GM23248 (cell line): ENCODE measurements around the gene NAT14. TPM values are rescaled to one million over a fixed set of nuclear protein-coding genes. Genes with fewer than 3 reads are reported as not detected.

Experiments
- DNase-seq: peaks from one replicate; pipeline ENCODE4 v3.0.0-alpha.2; 2015
- H2AFZ ChIP-seq: fragments of 200-600 bp; sonication (generic); 2 replicates; pipeline ENCODE4 v1.6.1; 2016; ENCODE audit warnings: antibody characterized with exemption
- H3F3A ChIP-seq: fragments of 200-600 bp; sonication (generic); 2 replicates; pipeline ENCODE4 v1.6.1; 2016; ENCODE audit warnings: mild to moderate bottlenecking, antibody characterized with exemption, mixed run types; ENCODE audit not compliant: insufficient read depth
- H3K27ac ChIP-seq: fragments of 200-600 bp; sonication (generic); 2 replicates; pipeline ENCODE4 v1.5.1; 2016; ENCODE audit warnings: mild to moderate bottlenecking
- H3K27me3 ChIP-seq: fragments of 200-600 bp; sonication (generic); replicated peaks from 2 replicates; pipeline ENCODE4 v1.6.1; 2016; ENCODE audit warnings: mild to moderate bottlenecking; ENCODE audit not compliant: insufficient read depth
- H3K36me3 ChIP-seq: fragments of 200-600 bp; sonication (generic); 2 replicates; pipeline ENCODE4 v1.6.1; 2016; ENCODE audit warnings: low read depth, mild to moderate bottlenecking
- H3K4me1 ChIP-seq: fragments of 200-600 bp; sonication (generic); 2 replicates; pipeline ENCODE4 v1.6.1; 2016; ENCODE audit warnings: mild to moderate bottlenecking; ENCODE audit not compliant: insufficient read depth
- H3K4me2 ChIP-seq: fragments of 200-600 bp; sonication (generic); one replicate; pipeline ENCODE4 v1.6.1; 2016; ENCODE audit warnings: mild to moderate bottlenecking; ENCODE audit not compliant: unreplicated experiment
- H3K4me3 ChIP-seq: fragments of 200-600 bp; sonication (generic); 2 replicates; pipeline ENCODE4 v1.5.1; 2016; ENCODE audit warnings: mild to moderate bottlenecking
- H3K79me2 ChIP-seq: fragments of 200-600 bp; sonication (generic); 2 replicates; pipeline ENCODE4 v1.6.1; 2016; ENCODE audit warnings: mild to moderate bottlenecking; ENCODE audit not compliant: insufficient read depth
- H3K9ac ChIP-seq: fragments of 200-600 bp; sonication (generic); 2 replicates; pipeline ENCODE4 v1.6.1; 2016; ENCODE audit warnings: mild to moderate bottlenecking
- H3K9me2 ChIP-seq: fragments of 200-600 bp; sonication (generic); 2 replicates; pipeline ENCODE4 v1.6.1; 2016; ENCODE audit warnings: mixed run types, mild to moderate bottlenecking, moderate library complexity; ENCODE audit not compliant: insufficient read depth
- H3K9me3 ChIP-seq: fragments of 200-600 bp; sonication (generic); one replicate; pipeline ENCODE4 v1.6.1; 2017; ENCODE audit warnings: low read depth
- H4K20me1 ChIP-seq: fragments of 200-600 bp; sonication (generic); 2 replicates; pipeline ENCODE4 v1.6.0; 2016; ENCODE audit not compliant: insufficient read depth
- EZH2 ChIP-seq: fragments of 200-600 bp; sonication (generic); IDR thresholded peaks from 2 replicates; pipeline ENCODE4 v1.6.1; 2018; ENCODE audit warnings: antibody characterized with exemption, mild to moderate bottlenecking; ENCODE audit not compliant: insufficient read depth, poor library complexity, severe bottlenecking
- EZH2phosphoT487 ChIP-seq: fragments of 200-600 bp; sonication (generic); IDR thresholded peaks from 2 replicates; pipeline ENCODE4 v1.6.1; 2018; ENCODE audit warnings: antibody characterized with exemption, moderate library complexity, mild to moderate bottlenecking, low read depth; ENCODE audit not compliant: insufficient read depth
- whole genome bisulfite sequencing, 2 experiments: methylation state at CpG; one replicate each; pipeline ENCODE4 v1.1.6; 2015 to 2017; ENCODE audit warnings: low lambda C conversion rate in 2 of 2, low coverage in 1 of 2; ENCODE audit errors: missing lambda C conversion rate in 2 of 2; 5-methylcytosine and 5-hydroxymethylcytosine counted together
- in situ Hi-C: fragments of 300-500 bp; cut with MboI; formaldehyde crosslinking; loops from 2 replicates; pipeline ENCODE4 v1.15.0; 2020
- polyA plus RNA-seq: library from polyadenylated mRNA; unstranded; fragments of >200 nt; fragmentation: Nextera tagmentation; extraction: Ambion mirVana; gene quantifications from 2 replicates; pipeline ENCODE4 v1.2.1, GENCODE V29; 2016
- total RNA-seq: library from RNA; depleted of rRNA; stranded (reverse); fragments of >200 nt; shearing (Covaris generic); gene quantifications from 2 replicates; pipeline ENCODE4 v1.2.3, GENCODE V29; 2014

NAT14 gene
- total and polyA plus RNA-seq, 2 experiments from 2014 or later: 12.0 to 13.4 TPM

DNA sequence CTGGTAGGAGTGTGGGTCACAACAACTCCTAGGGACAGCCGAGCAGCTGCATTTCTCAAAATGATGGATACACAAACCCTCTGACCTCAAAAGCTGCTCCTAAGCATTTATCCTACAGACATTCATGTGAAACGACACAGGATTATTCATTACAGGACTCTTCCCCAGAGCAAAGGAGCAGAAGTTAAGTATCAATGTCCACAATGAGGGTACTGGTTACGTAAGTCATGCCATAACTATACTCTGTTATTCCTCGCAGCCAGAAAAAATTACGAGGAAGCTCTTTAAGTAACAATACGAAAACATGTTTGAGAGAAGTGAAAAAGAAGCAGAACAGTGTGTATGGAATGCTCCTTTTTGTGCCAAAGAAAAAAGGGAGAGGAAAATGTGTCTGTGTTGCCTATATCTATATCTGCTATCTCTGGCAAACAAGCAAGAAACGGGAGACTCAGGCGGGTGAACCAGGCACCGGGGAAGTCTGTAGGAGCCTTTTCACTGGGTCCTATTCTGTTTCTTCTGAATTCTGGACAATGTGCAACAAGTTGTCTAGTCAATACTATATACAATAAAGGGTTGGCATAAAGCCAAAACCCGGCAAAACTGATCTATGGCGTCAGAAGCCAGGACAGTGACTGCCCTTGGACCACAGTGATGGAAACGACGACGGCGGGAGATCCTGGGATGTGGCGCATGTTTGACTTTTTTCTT lies 24.9 kb upstream of the NAT14 start:
- TF ChIP-seq EZH2phosphoT487: no peak
- TF ChIP-seq EZH2: no peak
- H3F3A ChIP-seq: peaks cover 11% of the 10 kb centered on the region; the same call in 1 of the 2 replicates
- H3K27ac ChIP-seq: peak overlapping the region; percentile 51
- DNase-seq: peak; percentile 50
- peak overlapping the region; percentile 72 for H2AFZ ChIP-seq
- H3K9me3 ChIP-seq: no peaks in the 10 kb centered on the region
- in situ Hi-C loops: no loop called here
- H4K20me1 ChIP-seq: no peaks in the 10 kb centered on the region
- peak overlapping the region; percentile 92 for H3K4me2 ChIP-seq
- H3K9ac ChIP-seq: peak overlapping the region; percentile 96
- peaks cover 8% of the 10 kb centered on the region; the same call in 1 of the 2 replicates for H3K4me1 ChIP-seq
- H3K27me3 ChIP-seq: no peaks in the 10 kb centered on the region
- no peaks in the 10 kb centered on the region for H3K36me3 ChIP-seq
- WGBS, 2 experiments: 35 to 36% methylated on average over 16 of the region's 16 CpGs
- H3K79me2 ChIP-seq: no peaks in the 10 kb centered on the region
- no peaks in the 10 kb centered on the region for H3K9me2 ChIP-seq
- H3K4me3 ChIP-seq: peak overlapping the region; percentile 89

DNA sequence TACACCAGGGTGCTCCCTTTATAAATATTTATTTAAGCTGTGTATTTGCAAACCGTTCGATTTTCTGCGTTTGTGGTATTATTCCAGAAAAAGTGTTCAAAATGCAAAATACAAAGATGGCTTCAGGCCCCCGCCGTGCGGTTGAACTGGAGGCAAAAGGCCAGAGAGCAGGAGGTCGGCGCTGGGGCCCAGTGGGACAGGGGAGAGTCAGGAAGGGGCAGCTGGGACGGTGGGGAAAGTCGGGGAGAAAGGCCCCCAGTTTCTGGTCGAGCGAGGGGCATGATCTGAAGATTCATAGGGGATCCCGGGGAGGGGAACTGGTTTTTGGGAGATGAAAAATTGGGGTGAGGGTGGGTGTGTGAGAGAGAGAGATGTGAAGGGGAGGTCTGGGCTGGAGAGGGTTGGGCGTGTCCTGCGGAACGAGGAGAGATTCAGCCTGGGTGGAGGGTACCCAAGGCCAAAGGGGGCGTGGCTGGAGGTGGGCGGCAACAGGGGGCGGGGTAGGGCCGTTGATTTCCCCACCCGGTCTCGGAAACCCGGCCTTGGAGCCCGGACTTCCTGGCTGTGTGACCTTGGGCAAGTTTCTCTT lies 24.2 kb upstream of the NAT14 start:
- peak overlapping the region; percentile 72 for H2AFZ ChIP-seq
- peak; percentile 89 for DNase-seq
- peak overlapping the region; percentile 92 for H3K4me2 ChIP-seq
- H3K9ac ChIP-seq: peak overlapping the region; percentile 96
- no peaks in the 10 kb centered on the region for H4K20me1 ChIP-seq
- H3K36me3 ChIP-seq: no peaks in the 10 kb centered on the region
- TF ChIP-seq EZH2phosphoT487 (no peak), EZH2 (no peak)
- in situ Hi-C loops: no loop called here
- H3K27ac ChIP-seq: peak overlapping the region; percentile 84
- H3K27me3 ChIP-seq: no peaks in the 10 kb centered on the region
- H3F3A ChIP-seq: peaks cover 11% of the 10 kb centered on the region; the same call in 1 of the 2 replicates
- no peaks in the 10 kb centered on the region for H3K79me2 ChIP-seq
- no peaks in the 10 kb centered on the region for H3K9me2 ChIP-seq
- peaks cover 8% of the 10 kb centered on the region; the same call in 1 of the 2 replicates for H3K4me1 ChIP-seq
- H3K9me3 ChIP-seq: no peaks in the 10 kb centered on the region
- H3K4me3 ChIP-seq: peak overlapping the region; percentile 89
- 2 to 3% methylated on average over 13 to 23 of the region's 24 CpGs for WGBS, 2 experiments

DNA sequence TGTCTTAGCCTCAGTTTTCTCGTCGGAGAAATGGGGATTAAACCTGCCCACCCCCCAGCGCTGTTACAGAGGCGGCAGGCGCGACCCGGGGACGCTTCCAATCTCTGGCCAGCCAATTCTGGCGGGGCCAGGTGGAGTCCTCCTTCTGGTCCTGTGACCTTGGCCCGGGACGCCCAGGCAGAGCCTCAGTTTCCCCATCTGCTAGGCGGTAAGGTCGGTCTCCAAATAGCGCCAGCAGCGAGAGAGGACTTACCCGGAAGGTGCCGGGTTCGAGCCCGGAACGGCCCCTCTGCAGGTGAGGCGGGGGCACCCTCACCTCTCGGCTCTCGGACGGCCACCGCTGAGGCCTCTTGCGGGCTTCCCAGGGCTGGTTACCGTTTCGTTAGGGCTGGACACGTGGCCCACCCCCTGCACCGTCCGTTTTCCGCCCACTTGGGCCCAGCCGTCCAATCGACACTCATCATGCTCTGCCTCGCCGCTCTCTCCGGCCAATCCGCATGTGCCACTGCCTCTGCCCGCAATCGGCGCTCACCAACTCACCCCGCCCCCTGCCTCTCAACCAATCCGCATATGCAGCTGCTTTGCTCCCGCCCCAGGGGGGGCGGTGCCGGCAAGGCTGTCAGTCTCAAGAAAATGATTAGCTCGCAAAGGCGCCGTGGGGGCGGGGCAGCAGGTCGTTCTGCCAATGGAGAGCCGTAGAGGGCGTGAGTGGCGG lies 23.6 kb upstream of the NAT14 start, which contains the start of gene ISOC2:
Gene ISOC2 (minus strand): TSS at position 384 of the 715 bp plus-strand sequence. CDS start 5,156 bp downstream, outside the sequence.
- H3K79me2 ChIP-seq: no peaks in the 10 kb centered on the region
- WGBS, 2 experiments: 1% methylated on average over 46 to 52 of the region's 54 CpGs

GRCh38 chr19:55461974-55462626 lies 22.9 kb upstream of the NAT14 start:
- Histone ChIP-seq H3K9ac (peak overlapping the region; percentile 82), H3K36me3 (no peaks in the 10 kb centered on the region), H4K20me1 (no peaks in the 10 kb centered on the region), H3K79me2 (no peaks in the 10 kb centered on the region), H3K9me2 (no peaks in the 10 kb centered on the region), H3K4me2 (peak overlapping the region; percentile 87), H3K4me1 (peaks cover 8% of the 10 kb centered on the region; the same call in 1 of the 2 replicates), H3K9me3 (no peaks in the 10 kb centered on the region), H2AFZ (peak overlapping the region; percentile 94), H3F3A (peaks cover 11% of the 10 kb centered on the region; the same call in 1 of the 2 replicates), H3K27me3 (no peaks in the 10 kb centered on the region), H3K27ac (no peak overlapping the region), H3K4me3 (peak overlapping the region; percentile 83)
- in situ Hi-C loops: no loop called here
- TF ChIP-seq EZH2phosphoT487 (no peak), EZH2 (no peak)
- DNase-seq: peak; percentile 69
- WGBS, 2 experiments: 7 to 10% methylated on average over 27 of the region's 27 CpGs

More for the DNA sequence above, 23.6 kb upstream of the NAT14 start, which contains the start of gene ISOC2:
- Histone ChIP-seq H3F3A (peaks cover 11% of the 10 kb centered on the region; the same call in 1 of the 2 replicates), H3K9ac (peak within 1 kb of the TSS; percentile 96), H2AFZ (peak within 1 kb of the TSS; percentile 94), H3K4me1 (peaks cover 8% of the 10 kb centered on the region; the same call in 1 of the 2 replicates), H3K9me3 (no peaks in the 10 kb centered on the region), H3K9me2 (no peaks in the 10 kb centered on the region), H3K27ac (peak within 1 kb of the TSS; percentile 84), H3K27me3 (no peaks in the 10 kb centered on the region), H3K4me2 (peak within 1 kb of the TSS; percentile 92), H3K4me3 (peak within 1 kb of the TSS; percentile 89), H3K36me3 (no peaks in the 10 kb centered on the region), H4K20me1 (no peaks in the 10 kb centered on the region)
- DNase-seq: peak; percentile 100
- no peak for TF ChIP-seq EZH2
- TF ChIP-seq EZH2phosphoT487: no peak
- in situ Hi-C loops: no loop called here
